GM12865 (cell line): ENCODE results near the gene MYO9A.

ENCODE experiments used
- DNase-seq: peaks from one replicate; pipeline ENCODE4 v3.0.0; 2010; ENCODE audit warnings: low read depth
- H3K4me3 ChIP-seq: 2 replicates; pipeline ENCODE4 v1.5.1; 2011; ENCODE audit warnings: mild to moderate bottlenecking, low read depth, low read length, control low read depth
- TF ChIP-seq, protein P1 (sequence below): IDR thresholded peaks from 2 replicates; pipeline ENCODE4 v1.5.1; 2011; ENCODE audit warnings: low read length, control low read depth, low read depth, inconsistent platforms; ENCODE audit not compliant: insufficient read depth; ENCODE audit errors: missing control alignments

The MYO9A gene

DNA sequence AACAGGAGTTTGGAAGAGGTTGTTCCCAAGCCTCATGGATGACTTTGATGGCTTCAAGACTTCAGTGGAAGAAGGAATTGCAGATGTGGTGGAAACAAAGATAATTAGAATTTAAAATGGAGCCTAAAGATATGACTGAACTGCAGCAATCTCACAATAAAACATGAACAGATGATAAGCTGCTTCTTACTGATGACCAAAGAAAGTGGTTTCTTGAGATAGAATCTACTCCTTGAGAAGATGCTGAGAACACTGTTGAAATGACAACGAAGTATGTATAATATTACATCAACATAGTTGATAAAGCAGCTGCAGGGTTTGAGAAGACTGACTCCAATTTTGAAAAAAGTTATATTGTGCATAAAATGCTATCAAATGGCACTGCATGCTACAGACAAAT, 21.2 kb downstream of the MYO9A start:
- no peak overlapping the region for H3K4me3 ChIP-seq
- TF ChIP-seq, protein P1, sequence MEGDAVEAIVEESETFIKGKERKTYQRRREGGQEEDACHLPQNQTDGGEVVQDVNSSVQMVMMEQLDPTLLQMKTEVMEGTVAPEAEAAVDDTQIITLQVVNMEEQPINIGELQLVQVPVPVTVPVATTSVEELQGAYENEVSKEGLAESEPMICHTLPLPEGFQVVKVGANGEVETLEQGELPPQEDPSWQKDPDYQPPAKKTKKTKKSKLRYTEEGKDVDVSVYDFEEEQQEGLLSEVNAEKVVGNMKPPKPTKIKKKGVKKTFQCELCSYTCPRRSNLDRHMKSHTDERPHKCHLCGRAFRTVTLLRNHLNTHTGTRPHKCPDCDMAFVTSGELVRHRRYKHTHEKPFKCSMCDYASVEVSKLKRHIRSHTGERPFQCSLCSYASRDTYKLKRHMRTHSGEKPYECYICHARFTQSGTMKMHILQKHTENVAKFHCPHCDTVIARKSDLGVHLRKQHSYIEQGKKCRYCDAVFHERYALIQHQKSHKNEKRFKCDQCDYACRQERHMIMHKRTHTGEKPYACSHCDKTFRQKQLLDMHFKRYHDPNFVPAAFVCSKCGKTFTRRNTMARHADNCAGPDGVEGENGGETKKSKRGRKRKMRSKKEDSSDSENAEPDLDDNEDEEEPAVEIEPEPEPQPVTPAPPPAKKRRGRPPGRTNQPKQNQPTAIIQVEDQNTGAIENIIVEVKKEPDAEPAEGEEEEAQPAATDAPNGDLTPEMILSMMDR, result no peak
- no peak for DNase-seq

- H3K4me3 ChIP-seq, result no peak overlapping the region
- DNase-seq, result no peak
- TF ChIP-seq, protein P1, result no peak
Observed at GRCh38 chr15:72092691-72093090, 25.3 kb downstream of the MYO9A start.

DNA sequence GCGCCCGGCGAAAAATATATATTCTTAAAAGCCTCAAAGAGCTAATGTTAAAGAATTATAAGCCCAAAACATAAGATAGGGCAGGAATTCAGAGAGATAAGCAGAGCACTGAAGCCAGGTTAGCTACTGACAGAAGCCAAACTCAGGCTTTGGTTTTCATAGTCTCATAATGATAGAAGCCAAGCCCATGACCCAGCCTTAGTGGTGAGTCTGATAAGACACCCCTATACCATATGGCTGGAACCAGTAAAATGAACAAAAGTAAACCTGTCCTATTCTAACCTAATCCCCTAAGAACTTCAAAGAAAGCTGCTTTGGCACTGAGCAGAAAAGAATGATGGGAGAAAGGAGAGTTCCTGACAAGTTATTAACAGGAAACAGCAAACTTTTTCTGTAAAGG, 25.9 kb downstream of the MYO9A start:
- no peak for DNase-seq
- TF ChIP-seq, protein P1, result no peak
- H3K4me3 ChIP-seq, result no peak overlapping the region

DNA sequence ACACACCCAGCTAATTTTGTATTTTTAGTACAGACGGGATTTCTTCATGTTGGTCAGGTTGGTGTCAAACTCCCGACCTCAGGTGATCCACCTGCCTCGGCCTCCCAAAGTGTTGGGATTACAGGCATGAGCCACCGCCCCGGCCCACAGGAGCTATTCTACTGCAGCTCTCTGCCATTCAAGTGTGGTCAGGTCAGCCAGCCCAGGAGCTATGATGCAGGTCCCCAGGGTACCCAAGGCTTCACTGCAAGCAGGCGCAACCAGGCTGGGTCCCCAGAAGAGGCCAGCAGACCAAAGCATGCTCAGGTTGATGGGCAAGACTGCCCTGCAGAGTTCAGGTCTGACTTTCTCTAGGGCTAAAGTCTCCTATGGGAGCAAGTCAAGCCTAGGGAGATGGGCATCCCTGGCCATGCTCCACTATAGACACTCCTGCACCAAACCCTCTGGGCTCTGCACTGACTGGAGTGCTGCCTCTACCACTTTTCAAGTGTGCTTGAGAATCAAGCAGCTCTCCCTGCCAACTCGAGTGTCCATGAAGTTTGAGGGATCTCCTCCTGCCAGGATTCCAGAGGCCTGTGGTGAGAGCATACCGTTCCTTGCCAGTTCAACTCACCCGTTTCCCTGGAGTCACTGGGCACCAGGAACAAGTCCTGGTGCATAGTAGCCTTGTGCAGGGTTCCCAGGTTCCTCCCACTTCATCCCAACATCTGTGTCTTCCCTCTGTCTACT, 30.9 kb downstream of the MYO9A start:
- TF ChIP-seq, protein P1, result no peak
- H3K4me3 ChIP-seq, result no peak overlapping the region

GRCh38 chr15:72086010-72086697, 31.8 kb downstream of the MYO9A start:
- DNase-seq, result no peak
- TF ChIP-seq, protein P1, result no peak
- no peak overlapping the region for H3K4me3 ChIP-seq

More for the DNA sequence above, 30.9 kb downstream of the MYO9A start:
- no peak for DNase-seq

- no peak overlapping the region for H3K4me3 ChIP-seq
- TF ChIP-seq, protein P1, result no peak
- DNase-seq, result no peak
Observed at GRCh38 chr15:72082176-72082575, 35.8 kb downstream of the MYO9A start.

DNA sequence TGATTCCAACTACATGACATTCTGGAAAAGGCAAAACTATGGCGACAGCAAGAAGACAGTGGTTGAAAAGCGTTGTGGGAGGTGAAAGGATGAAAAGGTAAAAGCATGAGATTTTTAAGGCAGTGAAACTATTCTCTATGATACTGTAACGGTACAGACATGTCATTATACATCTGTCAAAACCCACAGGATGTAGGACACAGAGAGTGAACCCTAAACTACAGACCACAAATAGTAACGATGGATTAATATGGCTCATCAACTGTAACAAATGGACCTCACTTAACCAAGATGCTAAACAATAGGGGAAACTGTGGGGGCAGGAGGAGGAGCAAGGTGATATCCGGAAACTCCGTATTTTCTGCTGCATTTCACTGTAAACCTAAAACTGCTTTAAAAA, 39.1 kb downstream of the MYO9A start:
- H3K4me3 ChIP-seq, result no peak overlapping the region
- TF ChIP-seq, protein P1, result no peak
- peak; percentile 62 for DNase-seq
